GM12872 (cell line): ENCODE data around the gene TGFBR2.

Experiments
- TF ChIP-seq, protein P1 (sequence below): IDR thresholded peaks from 3 replicates; pipeline ENCODE4 v1.5.1; 2011; ENCODE audit warnings: low read depth, mild to moderate bottlenecking, low read length, moderate library complexity; ENCODE audit not compliant: insufficient read depth

The TGFBR2 gene

GRCh38 chr3:30604093-30604492 is 2.3 kb upstream of the TGFBR2 start:
- TF ChIP-seq, protein P1, sequence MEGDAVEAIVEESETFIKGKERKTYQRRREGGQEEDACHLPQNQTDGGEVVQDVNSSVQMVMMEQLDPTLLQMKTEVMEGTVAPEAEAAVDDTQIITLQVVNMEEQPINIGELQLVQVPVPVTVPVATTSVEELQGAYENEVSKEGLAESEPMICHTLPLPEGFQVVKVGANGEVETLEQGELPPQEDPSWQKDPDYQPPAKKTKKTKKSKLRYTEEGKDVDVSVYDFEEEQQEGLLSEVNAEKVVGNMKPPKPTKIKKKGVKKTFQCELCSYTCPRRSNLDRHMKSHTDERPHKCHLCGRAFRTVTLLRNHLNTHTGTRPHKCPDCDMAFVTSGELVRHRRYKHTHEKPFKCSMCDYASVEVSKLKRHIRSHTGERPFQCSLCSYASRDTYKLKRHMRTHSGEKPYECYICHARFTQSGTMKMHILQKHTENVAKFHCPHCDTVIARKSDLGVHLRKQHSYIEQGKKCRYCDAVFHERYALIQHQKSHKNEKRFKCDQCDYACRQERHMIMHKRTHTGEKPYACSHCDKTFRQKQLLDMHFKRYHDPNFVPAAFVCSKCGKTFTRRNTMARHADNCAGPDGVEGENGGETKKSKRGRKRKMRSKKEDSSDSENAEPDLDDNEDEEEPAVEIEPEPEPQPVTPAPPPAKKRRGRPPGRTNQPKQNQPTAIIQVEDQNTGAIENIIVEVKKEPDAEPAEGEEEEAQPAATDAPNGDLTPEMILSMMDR = no peak

DNA sequence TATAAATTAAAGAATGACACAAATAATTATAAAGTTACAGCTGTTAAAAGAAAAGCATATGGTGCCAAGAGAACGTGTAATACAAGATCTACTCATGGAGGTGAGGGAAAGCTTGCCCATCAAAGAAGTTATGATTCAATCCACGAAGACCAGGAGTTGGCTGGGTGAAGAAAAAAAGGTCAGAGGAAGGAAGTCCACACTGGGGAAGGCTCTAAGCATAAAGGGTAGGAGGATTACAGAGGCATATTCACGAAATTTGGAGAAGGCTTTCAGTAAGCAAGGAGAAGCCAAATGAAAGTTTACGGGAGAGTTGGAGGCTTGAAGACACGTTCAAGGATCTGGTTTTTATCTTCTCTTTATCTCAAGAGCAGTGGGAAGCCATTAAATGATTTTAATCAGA is 1.8 kb upstream of the TGFBR2 start:
- TF ChIP-seq, protein P1 = no peak

GRCh38 chr3:30605005-30605404 is 1.4 kb upstream of the TGFBR2 start:
- TF ChIP-seq, protein P1 = no peak

DNA sequence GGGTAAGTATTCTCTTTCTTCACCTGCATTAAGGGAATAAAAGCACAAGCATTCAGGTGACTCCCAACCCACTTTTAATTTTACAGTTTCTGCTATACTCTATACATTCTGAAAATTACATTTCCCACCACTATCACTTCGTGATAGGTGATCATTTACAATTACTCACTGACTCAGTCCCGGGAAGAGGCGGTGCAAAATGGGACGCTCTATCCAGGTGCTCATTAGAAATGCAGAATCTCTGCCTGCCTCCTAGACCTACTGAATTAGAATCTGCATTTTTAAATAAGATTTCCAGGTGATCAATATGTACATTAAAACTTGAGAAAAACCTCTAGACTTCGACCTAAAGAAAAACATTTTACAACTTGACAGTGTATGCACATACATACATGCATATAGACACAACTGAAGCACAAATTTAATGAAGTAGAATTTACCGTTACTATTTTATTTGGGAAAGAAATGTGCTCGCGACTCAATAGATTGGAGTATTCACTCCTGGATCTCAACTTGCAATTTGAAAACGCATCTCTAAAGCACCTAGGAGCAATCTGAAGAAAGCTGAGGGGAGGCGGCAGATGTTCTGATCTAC is 598 bp upstream of the TGFBR2 start:
- TF ChIP-seq, protein P1 = no peak

- TF ChIP-seq, protein P1 = no peak
Observed at GRCh38 chr3:30607032-30607833, 832 bp downstream of the TGFBR2 start.

DNA sequence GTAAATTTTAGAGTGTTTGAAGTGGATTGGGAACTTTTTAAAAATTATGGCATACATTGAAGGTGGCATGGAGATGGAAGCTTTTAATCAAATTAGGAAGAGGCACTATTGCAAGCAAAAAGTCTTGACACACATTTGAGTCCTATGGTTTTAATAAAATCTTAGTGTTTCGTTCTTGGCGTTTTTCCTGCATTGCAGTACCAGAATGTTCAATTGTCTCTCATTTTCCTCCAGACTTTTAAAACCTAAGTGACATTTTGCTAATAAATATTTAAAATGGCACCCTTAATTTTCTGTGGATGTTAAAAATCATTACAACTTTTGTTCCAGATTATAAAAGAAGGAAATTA is 2.2 kb downstream of the TGFBR2 start:
- TF ChIP-seq, protein P1 = no peak

DNA sequence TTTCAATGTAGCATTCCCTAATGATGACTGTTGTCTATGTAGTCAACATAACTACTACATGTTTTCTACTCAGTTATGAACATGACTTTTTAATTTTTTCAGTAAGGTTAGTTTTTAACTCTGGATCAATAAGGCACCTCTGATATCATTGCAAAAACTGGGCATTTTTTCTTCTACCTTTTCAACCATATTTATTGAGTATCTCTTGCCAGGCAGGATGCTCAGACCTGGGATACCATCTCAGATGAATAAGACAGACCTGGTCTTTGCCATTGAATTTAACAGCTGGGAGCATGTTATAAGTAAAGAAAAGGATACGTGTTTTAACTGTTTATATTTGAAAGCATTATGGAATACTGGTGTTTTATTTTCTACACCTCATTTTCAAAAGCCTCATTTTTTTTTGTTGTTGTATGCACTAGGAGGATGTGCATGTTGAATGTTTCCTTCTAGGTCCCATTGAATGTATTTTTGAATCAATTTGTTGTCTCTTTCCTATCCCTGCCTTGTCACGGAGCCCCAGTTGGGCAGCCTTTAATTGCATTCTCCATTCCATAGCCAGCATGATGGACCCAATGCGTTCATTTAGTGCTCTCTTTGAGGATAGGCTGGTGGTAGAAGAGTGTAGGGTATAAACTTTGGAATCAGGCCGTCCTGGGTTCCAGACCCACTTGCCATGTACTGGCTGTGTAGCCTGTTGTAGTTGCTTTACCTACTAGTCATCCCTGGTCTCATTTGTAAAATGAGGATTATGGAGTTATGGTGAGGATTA is 3.7 kb downstream of the TGFBR2 start:
- TF ChIP-seq, protein P1 = no peak
